Neural progenitor cell (in vitro differentiated cells): Measurements from ENCODE around the gene FREM1.
"Not testable (repeated sequence)": the region's sequence is repeated elsewhere in the genome, so short reads cannot be mapped to it uniquely, and the experiment has no call there.

Source experiments
- EZH2 ChIP-seq: fragments of 200-600 bp; sonication (generic); IDR thresholded peaks from 2 replicates; pipeline ENCODE4 v1.6.1; 2017; ENCODE audit warnings: antibody characterized with exemption, mild to moderate bottlenecking, moderate library complexity
- EZH2phosphoT487 ChIP-seq: fragments of 200-600 bp; sonication (generic); IDR thresholded peaks from 2 replicates; pipeline ENCODE4 v1.6.1; 2017; ENCODE audit warnings: antibody characterized with exemption
- TF ChIP-seq, protein P1 (sequence below): fragments of 200-600 bp; sonication (generic); IDR thresholded peaks from 2 replicates; pipeline ENCODE4 v1.5.1; 2017; ENCODE audit warnings: antibody characterized with exemption, mild to moderate bottlenecking

DNA sequence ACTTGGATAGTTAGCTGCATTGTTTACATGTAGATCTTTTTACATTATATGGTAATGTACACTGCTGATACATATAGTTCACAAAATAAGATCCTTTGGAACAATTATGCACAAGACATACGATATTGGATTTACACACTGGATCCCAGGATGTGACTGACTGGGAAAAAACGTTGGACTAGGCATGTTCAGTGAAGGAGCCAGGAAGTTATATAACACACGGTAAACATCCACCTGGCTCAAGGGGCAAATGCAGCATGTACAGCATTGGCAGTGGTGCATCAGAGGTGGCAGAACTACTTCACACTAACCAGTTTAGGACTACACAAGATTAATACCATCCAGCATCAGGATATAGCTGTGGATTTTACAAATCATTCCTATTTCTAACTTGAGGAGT is 10.6 kb upstream of the FREM1 start:
- not testable (repeated sequence) for TF ChIP-seq EZH2phosphoT487, EZH2
- TF ChIP-seq, protein P1, sequence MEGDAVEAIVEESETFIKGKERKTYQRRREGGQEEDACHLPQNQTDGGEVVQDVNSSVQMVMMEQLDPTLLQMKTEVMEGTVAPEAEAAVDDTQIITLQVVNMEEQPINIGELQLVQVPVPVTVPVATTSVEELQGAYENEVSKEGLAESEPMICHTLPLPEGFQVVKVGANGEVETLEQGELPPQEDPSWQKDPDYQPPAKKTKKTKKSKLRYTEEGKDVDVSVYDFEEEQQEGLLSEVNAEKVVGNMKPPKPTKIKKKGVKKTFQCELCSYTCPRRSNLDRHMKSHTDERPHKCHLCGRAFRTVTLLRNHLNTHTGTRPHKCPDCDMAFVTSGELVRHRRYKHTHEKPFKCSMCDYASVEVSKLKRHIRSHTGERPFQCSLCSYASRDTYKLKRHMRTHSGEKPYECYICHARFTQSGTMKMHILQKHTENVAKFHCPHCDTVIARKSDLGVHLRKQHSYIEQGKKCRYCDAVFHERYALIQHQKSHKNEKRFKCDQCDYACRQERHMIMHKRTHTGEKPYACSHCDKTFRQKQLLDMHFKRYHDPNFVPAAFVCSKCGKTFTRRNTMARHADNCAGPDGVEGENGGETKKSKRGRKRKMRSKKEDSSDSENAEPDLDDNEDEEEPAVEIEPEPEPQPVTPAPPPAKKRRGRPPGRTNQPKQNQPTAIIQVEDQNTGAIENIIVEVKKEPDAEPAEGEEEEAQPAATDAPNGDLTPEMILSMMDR, result not testable (repeated sequence)
